H9 (cell line): ENCODE measurements around the gene NIN. TPM values are rescaled to one million over a fixed set of nuclear protein-coding genes. Genes with fewer than 3 reads are reported as not detected.

Experiments used
- DNase-seq: peaks from one replicate; pipeline ENCODE4 v3.0.0-alpha.2; 2017
- H2AFZ ChIP-seq: one replicate; pipeline ENCODE4 v1.6.1; 2013; ENCODE audit warnings: mild to moderate bottlenecking, low read length, control low read depth, moderate library complexity
- H2AK5ac ChIP-seq: 2 replicates; pipeline ENCODE4 v1.6.1; 2013; ENCODE audit warnings: low read length, control low read depth, mixed read lengths; ENCODE audit not compliant: insufficient read length
- H2BK120ac ChIP-seq: one replicate; pipeline ENCODE4 v1.6.1; 2013; ENCODE audit warnings: low read depth, mild to moderate bottlenecking, low read length, control low read depth, inconsistent platforms; ENCODE audit not compliant: poor library complexity, severe bottlenecking
- H2BK12ac ChIP-seq: 2 replicates; pipeline ENCODE4 v1.6.1; 2013; ENCODE audit warnings: low read length, control low read depth, mixed read lengths, low read depth; ENCODE audit not compliant: insufficient read length
- H2BK15ac ChIP-seq: 2 replicates; pipeline ENCODE4 v1.6.1; 2013; ENCODE audit warnings: low read depth, low read length, control low read depth
- H2BK20ac ChIP-seq: one replicate; pipeline ENCODE4 v1.6.1; 2013; ENCODE audit warnings: low read depth, mild to moderate bottlenecking, low read length, control low read depth, inconsistent platforms; ENCODE audit not compliant: poor library complexity, severe bottlenecking
- H2BK5ac ChIP-seq: 2 replicates; pipeline ENCODE4 v1.6.1; 2013; ENCODE audit warnings: low read length, control low read depth, mixed read lengths; ENCODE audit not compliant: insufficient read length
- H3K14ac ChIP-seq: 2 replicates; pipeline ENCODE4 v1.6.1; 2013; ENCODE audit warnings: low read length, control low read depth; ENCODE audit not compliant: insufficient read depth
- H3K18ac ChIP-seq: 2 replicates; pipeline ENCODE4 v1.6.1; 2013; ENCODE audit warnings: low read depth, mild to moderate bottlenecking, mixed read lengths, low read length, control low read depth; ENCODE audit not compliant: insufficient read length
- H3K23ac ChIP-seq: 2 replicates; pipeline ENCODE4 v1.6.1; 2013; ENCODE audit warnings: low read length, control low read depth, mixed read lengths, low read depth; ENCODE audit not compliant: insufficient read length
- H3K23me2 ChIP-seq: 2 replicates; pipeline ENCODE4 v1.6.1; 2013; ENCODE audit warnings: low read depth, mild to moderate bottlenecking, mixed read lengths, low read length, control low read depth; ENCODE audit not compliant: insufficient read length, poor library complexity, severe bottlenecking
- H3K27ac ChIP-seq: 2 replicates; pipeline ENCODE4 v1.5.1; 2013; ENCODE audit warnings: low read length, control low read depth, mixed read lengths, low read depth; ENCODE audit not compliant: insufficient read length
- H3K27me3 ChIP-seq: 2 replicates; pipeline ENCODE4 v1.6.1; 2013; ENCODE audit warnings: low read length, control low read depth, inconsistent platforms; ENCODE audit not compliant: insufficient read depth
- H3K4ac ChIP-seq: 2 replicates; pipeline ENCODE4 v1.6.1; 2013; ENCODE audit warnings: low read depth, mild to moderate bottlenecking, control low read depth, inconsistent platforms, low read length, moderate library complexity
- H3K4me1 ChIP-seq: 2 replicates; pipeline ENCODE4 v1.6.1; 2013; ENCODE audit warnings: low read length, control low read depth, inconsistent platforms; ENCODE audit not compliant: insufficient read depth
- H3K4me2 ChIP-seq: 2 replicates; pipeline ENCODE4 v1.6.1; 2013; ENCODE audit warnings: low read length, control low read depth, mixed read lengths; ENCODE audit not compliant: insufficient read length, insufficient read depth
- H3K56ac ChIP-seq: 2 replicates; pipeline ENCODE4 v1.6.1; 2013; ENCODE audit warnings: low read depth, mild to moderate bottlenecking, mixed read lengths, low read length, control low read depth; ENCODE audit not compliant: insufficient read length
- H3K79me1 ChIP-seq: 2 replicates; pipeline ENCODE4 v1.6.1; 2013; ENCODE audit warnings: low read depth, mild to moderate bottlenecking, moderate library complexity, low read length, control low read depth, inconsistent platforms; ENCODE audit not compliant: insufficient read depth, poor library complexity, severe bottlenecking
- H3K79me2 ChIP-seq: 2 replicates; pipeline ENCODE4 v1.6.1; 2013; ENCODE audit warnings: low read length, control low read depth, inconsistent platforms; ENCODE audit not compliant: insufficient read depth
- H3K9ac ChIP-seq: 2 replicates; pipeline ENCODE4 v1.6.1; 2013; ENCODE audit warnings: low read length, control low read depth, mixed read lengths; ENCODE audit not compliant: insufficient read length; ENCODE audit errors: extremely low read depth
- H3K9me3 ChIP-seq: one replicate; pipeline ENCODE4 v1.6.1; 2013; ENCODE audit warnings: low read depth, low read length, inconsistent platforms; ENCODE audit not compliant: control insufficient read depth
- H3T11ph ChIP-seq: one replicate; pipeline ENCODE4 v1.6.1; 2013; ENCODE audit warnings: mild to moderate bottlenecking, low read length, control low read depth, inconsistent platforms
- H4K20me1 ChIP-seq: one replicate; pipeline ENCODE4 v1.6.1; 2013; ENCODE audit not compliant: control insufficient read depth, insufficient read length, insufficient read depth
- H4K5ac ChIP-seq: 2 replicates; pipeline ENCODE4 v1.6.1; 2013; ENCODE audit warnings: low read depth, mild to moderate bottlenecking, mixed read lengths, low read length, control low read depth; ENCODE audit not compliant: insufficient read length
- H4K8ac ChIP-seq: replicated peaks from 2 replicates; pipeline ENCODE4 v1.6.1; 2013; ENCODE audit warnings: low read length, control low read depth, mixed read lengths, low read depth; ENCODE audit not compliant: insufficient read length
- H4K91ac ChIP-seq: 2 replicates; pipeline ENCODE4 v1.6.1; 2013; ENCODE audit warnings: low read depth, mild to moderate bottlenecking, moderate library complexity, mixed read lengths, low read length, control low read depth; ENCODE audit not compliant: insufficient read length
- H3K27ac Mint-ChIP-seq, 3 experiments: 2 replicates in 2 of 3; 3 replicates in 1 of 3; pipeline ENCODE4 v1.8.0; 2020 to 2021; ENCODE audit warnings: mixed read lengths in 3 of 3, mild to moderate bottlenecking in 1 of 3, moderate library complexity in 1 of 3
- H3K27me3 Mint-ChIP-seq: 2 replicates; pipeline ENCODE4 v1.8.0; 2021; ENCODE audit warnings: low read depth, mild to moderate bottlenecking, moderate library complexity, mixed read lengths
- H3K36me3 Mint-ChIP-seq, 3 experiments: 2 replicates in 2 of 3; 3 replicates in 1 of 3; pipeline ENCODE4 v1.8.0; 2020 to 2021; ENCODE audit warnings: low read depth in 3 of 3, mixed read lengths in 3 of 3; ENCODE audit not compliant: insufficient read depth in 1 of 3
- H3K4me1 Mint-ChIP-seq, 2 experiments: 2 replicates each; pipeline ENCODE4 v1.8.0; 2020; ENCODE audit warnings: mixed read lengths in 2 of 2
- H3K4me3 Mint-ChIP-seq, 2 experiments: 2 replicates in 1 of 2; 3 replicates in 1 of 2; pipeline ENCODE4 v1.8.0; 2020 to 2021; ENCODE audit warnings: mild to moderate bottlenecking in 2 of 2, mixed read lengths in 2 of 2, moderate library complexity in 1 of 2
- H3K9me3 Mint-ChIP-seq, 2 experiments: 2 replicates in 1 of 2; 3 replicates in 1 of 2; pipeline ENCODE4 v1.8.0; 2020; ENCODE audit warnings: mild to moderate bottlenecking in 2 of 2, mixed read lengths in 2 of 2, moderate library complexity in 1 of 2
- WGBS: extraction: QIAGEN DNeasy Blood & Tissue Kit; methylation state at CpG from one replicate; pipeline ENCODE4 v1.1.7; 2013; ENCODE audit warnings: missing lambda C conversion rate, low lambda C conversion rate, mixed read lengths; ENCODE audit not compliant: insufficient read length; ENCODE audit errors: extremely low coverage; 5-methylcytosine and 5-hydroxymethylcytosine counted together
- total RNA-seq: library from RNA; stranded (reverse); gene quantifications from 2 replicates; pipeline ENCODE4 v1.2.1, GENCODE V29; 2021
- TF ChIP-seq, protein P1 (sequence below): fragments of 200-600 bp; sonication (generic); conservative IDR thresholded peaks from 3 replicates; pipeline ENCODE4 v1.8.0; 2021; ENCODE audit warnings: antibody characterized with exemption, mild to moderate bottlenecking

Gene NIN
- total RNA-seq, 1 experiment from 2014 or later, result 18.4 TPM

DNA sequence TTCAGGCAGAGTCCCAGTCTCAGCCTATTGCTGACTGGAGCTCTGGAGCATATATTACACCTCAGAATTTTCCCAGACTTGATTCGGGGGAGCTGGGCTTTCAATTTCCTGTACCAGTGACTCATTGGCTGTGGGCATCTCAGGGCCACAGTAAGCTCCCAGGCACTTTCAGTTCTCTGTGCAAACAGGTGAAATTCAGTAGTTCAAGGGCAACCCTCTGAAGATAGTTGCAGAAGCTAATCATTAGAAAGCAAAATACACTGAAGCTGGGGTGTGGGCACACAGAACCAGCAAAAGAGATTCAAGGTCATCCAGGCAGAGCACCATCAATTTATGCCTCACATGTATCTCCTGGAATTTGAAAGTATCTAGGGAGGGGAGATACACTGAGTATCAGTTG is 8.1 kb upstream of the NIN start:
- peaks cover 3 to 5% of the 10 kb centered on the region in 2 experiments; a peak in 2 of 4 replicates for H3K4me1 Mint-ChIP-seq
- Histone ChIP-seq H3K4me1 (no peaks in the 10 kb centered on the region), H3K27ac (no peak overlapping the region), H4K91ac (no peak overlapping the region), H4K5ac (no peak overlapping the region), H3K4me2 (no peak overlapping the region), H2BK12ac (no peak overlapping the region), H2BK15ac (no peak overlapping the region), H2AK5ac (no peak overlapping the region), H2BK120ac (no peak overlapping the region), H2AFZ (no peak overlapping the region), H3K18ac (no peak overlapping the region), H3K23me2 (no peaks in the 10 kb centered on the region), H3K4ac (no peak overlapping the region), H3T11ph (no peak overlapping the region), H3K27me3 (peaks cover 2% of the 10 kb centered on the region; the same call in 1 of the 2 replicates), H4K8ac (no peak overlapping the region), H3K56ac (no peak overlapping the region), H3K14ac (no peak overlapping the region), H3K79me1 (no peaks in the 10 kb centered on the region), H3K9me3 (no peaks in the 10 kb centered on the region), H4K20me1 (no peaks in the 10 kb centered on the region), H3K9ac (no peak overlapping the region), H3K23ac (no peak overlapping the region), H3K79me2 (no peaks in the 10 kb centered on the region), H2BK20ac (no peak overlapping the region), H2BK5ac (no peak overlapping the region)
- DNase-seq, result no peak
- H3K4me3 Mint-ChIP-seq, result no peak overlapping the region
- no CpG with 5 or more reads among the region's 1 CpG for WGBS
- H3K9me3 Mint-ChIP-seq, result no peaks in the 10 kb centered on the region
- no peak overlapping the region for H3K27ac Mint-ChIP-seq
- TF ChIP-seq, protein P1, sequence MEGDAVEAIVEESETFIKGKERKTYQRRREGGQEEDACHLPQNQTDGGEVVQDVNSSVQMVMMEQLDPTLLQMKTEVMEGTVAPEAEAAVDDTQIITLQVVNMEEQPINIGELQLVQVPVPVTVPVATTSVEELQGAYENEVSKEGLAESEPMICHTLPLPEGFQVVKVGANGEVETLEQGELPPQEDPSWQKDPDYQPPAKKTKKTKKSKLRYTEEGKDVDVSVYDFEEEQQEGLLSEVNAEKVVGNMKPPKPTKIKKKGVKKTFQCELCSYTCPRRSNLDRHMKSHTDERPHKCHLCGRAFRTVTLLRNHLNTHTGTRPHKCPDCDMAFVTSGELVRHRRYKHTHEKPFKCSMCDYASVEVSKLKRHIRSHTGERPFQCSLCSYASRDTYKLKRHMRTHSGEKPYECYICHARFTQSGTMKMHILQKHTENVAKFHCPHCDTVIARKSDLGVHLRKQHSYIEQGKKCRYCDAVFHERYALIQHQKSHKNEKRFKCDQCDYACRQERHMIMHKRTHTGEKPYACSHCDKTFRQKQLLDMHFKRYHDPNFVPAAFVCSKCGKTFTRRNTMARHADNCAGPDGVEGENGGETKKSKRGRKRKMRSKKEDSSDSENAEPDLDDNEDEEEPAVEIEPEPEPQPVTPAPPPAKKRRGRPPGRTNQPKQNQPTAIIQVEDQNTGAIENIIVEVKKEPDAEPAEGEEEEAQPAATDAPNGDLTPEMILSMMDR, result no peak
- H3K27me3 Mint-ChIP-seq, result peaks cover 21% of the 10 kb centered on the region
- H3K36me3 Mint-ChIP-seq, result peaks cover 0 to 4% (median 0%) of the 10 kb centered on the region in 3 experiments; a peak in 1 of 7 replicates
